Mesenchymal stem cell (in vitro differentiated cells and primary cell): ENCODE measurements around the gene TRPM8.

Experiments
- DNase-seq: peaks from one replicate; pipeline ENCODE4 v3.0.0-alpha.2; 2013
- H2AFZ ChIP-seq: one replicate; pipeline ENCODE4 v1.6.1; 2013; ENCODE audit warnings: low read depth, mild to moderate bottlenecking, control low read depth, inconsistent platforms, low read length, moderate library complexity
- H2AK5ac ChIP-seq: 2 replicates; pipeline ENCODE4 v1.6.1; 2013; ENCODE audit warnings: low read length, moderate library complexity, mild to moderate bottlenecking, inconsistent platforms; ENCODE audit not compliant: severe bottlenecking
- H2BK120ac ChIP-seq: one replicate; pipeline ENCODE4 v1.6.1; 2013; ENCODE audit warnings: low read depth, mild to moderate bottlenecking, inconsistent platforms, low read length, moderate library complexity
- H2BK12ac ChIP-seq, 2 experiments: one replicate each; pipeline ENCODE4 v1.6.1; 2013; ENCODE audit warnings: inconsistent platforms in 2 of 2, low read length in 2 of 2, mild to moderate bottlenecking in 2 of 2, moderate library complexity in 2 of 2, control low read depth in 1 of 2
- H2BK15ac ChIP-seq: one replicate; pipeline ENCODE4 v1.6.1; 2013; ENCODE audit warnings: mild to moderate bottlenecking, low read depth, inconsistent platforms; ENCODE audit not compliant: poor library complexity, severe bottlenecking
- H2BK5ac ChIP-seq: 2 replicates; pipeline ENCODE4 v1.6.1; 2013; ENCODE audit warnings: low read depth, mild to moderate bottlenecking, low read length, control low read depth, inconsistent platforms; ENCODE audit not compliant: poor library complexity, severe bottlenecking
- H3K14ac ChIP-seq, 2 experiments: one replicate each; pipeline ENCODE4 v1.6.1; 2013; ENCODE audit warnings: inconsistent platforms in 2 of 2, low read length in 2 of 2, control low read depth in 1 of 2, mild to moderate bottlenecking in 1 of 2, moderate library complexity in 1 of 2
- H3K18ac ChIP-seq, 2 experiments: one replicate each; pipeline ENCODE4 v1.6.1; 2013; ENCODE audit warnings: inconsistent platforms in 2 of 2, low read length in 2 of 2, control low read depth in 1 of 2, low read depth in 1 of 2, mild to moderate bottlenecking in 1 of 2
- H3K23ac ChIP-seq, 2 experiments: one replicate each; pipeline ENCODE4 v1.6.1; 2013; ENCODE audit warnings: inconsistent platforms in 2 of 2, low read length in 2 of 2, mild to moderate bottlenecking in 2 of 2, moderate library complexity in 2 of 2, control low read depth in 1 of 2
- H3K27ac ChIP-seq: 2 replicates; pipeline ENCODE4 v1.5.1; 2013; ENCODE audit warnings: mild to moderate bottlenecking, moderate library complexity, low read length, control low read depth, inconsistent platforms; ENCODE audit not compliant: poor library complexity, severe bottlenecking
- H3K27me3 ChIP-seq, 2 experiments: 2 replicates each; pipeline versions ENCODE4 v1.6.1 to v1.7.0; 2013; ENCODE audit warnings: low read length in 2 of 2, mild to moderate bottlenecking in 2 of 2, moderate library complexity in 2 of 2, control low read depth in 1 of 2, inconsistent platforms in 1 of 2; ENCODE audit not compliant: control insufficient read depth in 1 of 2, insufficient read depth in 1 of 2
- H3K36me3 ChIP-seq, 2 experiments: 2 replicates each; pipeline versions ENCODE4 v1.6.1 to v1.7.0; 2013; ENCODE audit warnings: low read length in 2 of 2, control low read depth in 1 of 2, inconsistent platforms in 1 of 2, low read depth in 1 of 2, mild to moderate bottlenecking in 1 of 2; ENCODE audit not compliant: insufficient read depth in 2 of 2, control insufficient read depth in 1 of 2
- H3K4ac ChIP-seq, 2 experiments: one replicate each; pipeline ENCODE4 v1.6.1; 2013; ENCODE audit warnings: inconsistent platforms in 2 of 2, low read length in 2 of 2, mild to moderate bottlenecking in 2 of 2, moderate library complexity in 2 of 2, control low read depth in 1 of 2, low read depth in 1 of 2
- H3K4me1 ChIP-seq: 2 replicates; pipeline ENCODE4 v1.6.1; 2013; ENCODE audit warnings: low read depth, low read length, control low read depth; ENCODE audit not compliant: control insufficient read depth, insufficient read depth
- H3K4me2 ChIP-seq: 2 replicates; pipeline ENCODE4 v1.6.1; 2013; ENCODE audit warnings: low read length, mild to moderate bottlenecking, inconsistent platforms; ENCODE audit not compliant: poor library complexity, severe bottlenecking
- H3K4me3 ChIP-seq, 2 experiments: 2 replicates each; pipeline versions ENCODE4 v1.5.1 to v1.7.0; 2013; ENCODE audit warnings: low read length in 2 of 2, mild to moderate bottlenecking in 2 of 2, control low read depth in 1 of 2, low read depth in 1 of 2; ENCODE audit not compliant: insufficient read depth in 1 of 2
- H3K79me1 ChIP-seq: replicated peaks from 2 replicates; pipeline ENCODE4 v1.6.1; 2013; ENCODE audit warnings: mild to moderate bottlenecking, control low read depth, low read length, inconsistent platforms; ENCODE audit not compliant: poor library complexity, severe bottlenecking
- H3K9ac ChIP-seq: 2 replicates; pipeline ENCODE4 v1.7.0; 2013; ENCODE audit warnings: mild to moderate bottlenecking, low read length, moderate library complexity
- H3K9me3 ChIP-seq: 2 replicates; pipeline ENCODE4 v1.7.0; 2013; ENCODE audit warnings: mild to moderate bottlenecking, low read length; ENCODE audit not compliant: control insufficient read depth
- H4K8ac ChIP-seq: one replicate; pipeline ENCODE4 v1.6.1; 2013; ENCODE audit warnings: inconsistent platforms, mild to moderate bottlenecking, low read length, moderate library complexity
- H4K91ac ChIP-seq: one replicate; pipeline ENCODE4 v1.6.1; 2013; ENCODE audit warnings: mild to moderate bottlenecking, low read length, inconsistent platforms
- WGBS: methylation state at CpG from one replicate; pipeline ENCODE4 v1.1.7; 2013; ENCODE audit warnings: mixed read lengths; 5-methylcytosine and 5-hydroxymethylcytosine counted together

TRPM8 gene

DNA sequence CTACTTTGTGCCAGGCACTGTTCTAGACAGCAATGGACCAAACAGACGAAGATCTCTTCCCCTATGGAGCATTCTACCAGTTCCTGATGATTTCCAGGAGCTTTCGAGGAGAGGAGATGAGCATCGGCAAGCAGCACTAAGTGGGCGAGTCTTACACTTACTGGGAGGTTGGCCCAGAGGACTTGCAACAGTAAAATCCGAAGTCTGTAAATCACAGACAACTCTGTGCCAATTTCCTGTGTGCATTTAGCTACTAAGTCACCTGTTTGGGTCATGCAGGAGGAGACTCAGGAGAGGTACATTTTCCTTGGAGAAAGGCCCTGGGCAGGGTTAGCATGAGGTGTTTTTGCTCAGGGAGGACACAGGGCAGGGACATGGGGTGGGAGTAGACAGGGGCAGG lies 58.9 kb downstream of the TRPM8 start:
- Histone ChIP-seq H3K4me1 (peaks cover 22% of the 10 kb centered on the region), H4K91ac (peak overlapping the region; percentile 70), H3K4me3 (no peak overlapping the region), H2BK5ac (peak overlapping the region; percentile 87), H3K36me3 (no peaks in the 10 kb centered on the region), H3K4ac (no peak overlapping the region), H2BK120ac (no peak overlapping the region), H3K9ac (no peak overlapping the region), H3K79me1 (peaks cover 11% of the 10 kb centered on the region), H2AK5ac (peak overlapping the region; percentile 28), H3K23ac (no peak overlapping the region), H3K27ac (peak overlapping the region; percentile 72), H3K14ac (no peak overlapping the region), H4K8ac (no peak overlapping the region), H2AFZ (no peak overlapping the region), H2BK15ac (no peak overlapping the region), H2BK12ac (peak overlapping the region; percentile 15 to 34), H3K18ac (no peak overlapping the region), H3K9me3 (no peaks in the 10 kb centered on the region), H3K27me3 (no peaks in the 10 kb centered on the region), H3K4me2 (no peak overlapping the region)
- DNase-seq, result no peak
- WGBS, result 92% methylated on average over 5 of the region's 5 CpGs

DNA sequence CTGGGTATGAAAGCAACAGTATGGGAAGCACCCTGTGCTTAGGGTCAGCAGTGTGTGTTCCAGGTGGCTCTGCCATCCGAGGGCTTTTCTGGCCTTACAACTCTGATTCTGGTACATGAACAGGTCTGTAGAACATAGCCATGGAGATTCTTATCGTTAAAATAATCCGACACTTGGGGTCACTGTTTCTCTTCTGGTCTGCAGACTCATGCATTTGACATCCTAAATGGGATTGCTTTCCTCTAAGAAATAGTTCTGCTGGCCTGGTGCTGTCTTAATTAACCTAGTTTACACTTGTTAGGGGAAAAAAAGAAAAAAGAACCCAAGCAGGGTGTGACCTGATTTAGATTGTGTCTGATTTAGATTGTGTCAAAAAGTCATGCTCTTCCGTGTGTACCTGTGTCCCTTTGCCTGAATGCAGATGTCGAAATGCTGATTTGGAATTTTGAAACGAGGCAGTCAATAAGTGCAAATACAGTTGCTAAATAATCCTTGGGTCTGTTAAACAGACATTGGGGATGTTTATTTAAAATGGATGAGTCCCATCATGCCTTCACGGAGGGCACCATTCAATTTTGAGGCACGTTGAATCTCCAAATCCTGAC lies 59.6 kb downstream of the TRPM8 start:
- no peaks in the 10 kb centered on the region for H3K9me3 ChIP-seq
- H3K23ac ChIP-seq, result no peak overlapping the region
- H2BK120ac ChIP-seq, result no peak overlapping the region
- no peak overlapping the region for H4K8ac ChIP-seq
- H3K4me1 ChIP-seq, result peaks cover 26% of the 10 kb centered on the region
- H3K18ac ChIP-seq, result no peak overlapping the region
- no peak overlapping the region for H3K14ac ChIP-seq
- no peaks in the 10 kb centered on the region for H3K36me3 ChIP-seq
- H3K4me2 ChIP-seq, result no peak overlapping the region
- no peak overlapping the region for H3K4me3 ChIP-seq
- H3K4ac ChIP-seq, result no peak overlapping the region
- peak overlapping the region; percentile 33 for H3K9ac ChIP-seq
- peak overlapping the region; percentile 75 for H2AK5ac ChIP-seq
- peak overlapping the region; percentile 82 for H3K27ac ChIP-seq
- 64% methylated on average over 8 of the region's 8 CpGs for WGBS
- H3K27me3 ChIP-seq, result no peaks in the 10 kb centered on the region
- no peak overlapping the region for H2BK15ac ChIP-seq
- peaks cover 11% of the 10 kb centered on the region for H3K79me1 ChIP-seq
- no peak overlapping the region for H2BK12ac ChIP-seq
- no peak overlapping the region for H4K91ac ChIP-seq
- H2AFZ ChIP-seq, result no peak overlapping the region
- DNase-seq, result peak; percentile 75
- peak overlapping the region; percentile 98 for H2BK5ac ChIP-seq

DNA sequence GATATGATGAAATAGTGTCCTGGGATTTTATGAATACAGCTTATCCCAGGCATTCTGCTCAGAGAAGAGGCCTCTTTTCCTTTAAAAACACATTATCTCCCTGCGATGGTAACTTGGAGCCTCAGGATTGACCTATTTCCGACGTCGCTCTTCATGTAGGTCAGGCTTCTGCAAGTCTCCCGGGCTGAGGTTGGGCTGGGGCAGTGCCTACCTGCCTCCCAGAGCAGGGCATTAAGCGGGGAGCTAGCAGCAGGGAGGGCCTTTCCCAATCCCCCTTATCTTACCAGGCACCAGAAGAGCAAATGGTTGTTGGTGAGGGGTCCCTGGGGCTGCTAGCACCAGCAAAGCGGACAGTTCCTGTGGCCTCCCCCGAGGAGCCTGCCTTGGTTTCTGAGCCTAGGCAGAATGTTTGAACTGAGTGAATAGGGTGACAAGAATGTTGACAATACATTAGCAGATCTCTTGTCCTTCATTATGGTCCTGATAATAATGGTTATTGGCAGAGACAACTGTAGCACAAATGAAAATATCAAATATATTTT lies 60.2 kb downstream of the TRPM8 start:
- DNase-seq, result no peak
- H3K14ac ChIP-seq, result no peak overlapping the region

DNA sequence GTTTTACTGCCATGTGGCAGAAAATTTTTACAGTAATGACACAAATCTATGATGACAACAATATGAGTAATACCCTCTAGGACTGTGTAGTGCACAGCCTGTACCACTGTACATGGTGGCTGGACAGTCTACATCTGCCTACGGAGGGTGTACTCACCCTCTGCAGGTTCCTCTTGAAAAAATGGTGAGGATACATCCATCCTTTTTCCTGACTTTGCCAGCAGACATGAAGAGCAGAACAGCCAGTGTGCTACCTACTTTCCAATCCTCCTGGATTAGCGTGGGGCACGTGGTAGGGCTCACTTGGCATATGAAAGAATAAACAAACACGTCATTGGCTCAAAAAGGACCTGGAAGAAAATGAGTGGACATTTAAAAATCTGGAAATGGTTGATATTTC lies 62.6 kb downstream of the TRPM8 start:
- Histone ChIP-seq H4K91ac (no peak overlapping the region), H3K27me3 (no peaks in the 10 kb centered on the region)

More for the DNA sequence above, 60.2 kb downstream of the TRPM8 start:
- no peak overlapping the region for H2AFZ ChIP-seq
- WGBS, result 82% methylated on average over 7 of the region's 8 CpGs
- H3K27ac ChIP-seq, result peak overlapping the region; percentile 82
- no peak overlapping the region for H4K91ac ChIP-seq
- H2AK5ac ChIP-seq, result peak overlapping the region; percentile 99
- no peaks in the 10 kb centered on the region for H3K36me3 ChIP-seq
- H2BK5ac ChIP-seq, result peak overlapping the region; percentile 98
- no peaks in the 10 kb centered on the region for H3K9me3 ChIP-seq
- no peak overlapping the region for H3K4me3 ChIP-seq
- no peaks in the 10 kb centered on the region for H3K27me3 ChIP-seq
- no peak overlapping the region for H3K4me2 ChIP-seq
- H4K8ac ChIP-seq, result no peak overlapping the region
- H3K4ac ChIP-seq, result peak overlapping the region in 1 of 2 experiments; percentile 64
- H2BK120ac ChIP-seq, result no peak overlapping the region
- H2BK12ac ChIP-seq, result peak overlapping the region in 1 of 2 experiments; percentile 48
- H3K4me1 ChIP-seq, result peaks cover 26% of the 10 kb centered on the region
- H2BK15ac ChIP-seq, result no peak overlapping the region
- peaks cover 11% of the 10 kb centered on the region for H3K79me1 ChIP-seq
- peak overlapping the region; percentile 33 for H3K9ac ChIP-seq
- H3K18ac ChIP-seq, result peak overlapping the region in 1 of 2 experiments; percentile 53
- H3K23ac ChIP-seq, result no peak overlapping the region

More for the DNA sequence above, 62.6 kb downstream of the TRPM8 start:
- Histone ChIP-seq H2AK5ac (peak overlapping the region; percentile 100), H3K14ac (no peak overlapping the region), H2BK5ac (peak overlapping the region; percentile 84), H3K79me1 (peaks cover 11% of the 10 kb centered on the region), H3K9ac (no peak overlapping the region), H3K4me1 (peaks cover 26% of the 10 kb centered on the region), H3K27ac (peak overlapping the region; percentile 8), H2BK120ac (no peak overlapping the region), H3K23ac (no peak overlapping the region), H3K18ac (no peak overlapping the region), H3K4me3 (no peak overlapping the region), H2AFZ (no peak overlapping the region), H2BK15ac (no peak overlapping the region), H4K8ac (no peak overlapping the region), H3K9me3 (no peaks in the 10 kb centered on the region), H2BK12ac (no peak overlapping the region), H3K36me3 (peaks cover 0 to 5% of the 10 kb centered on the region in 2 experiments), H3K4me2 (no peak overlapping the region), H3K4ac (no peak overlapping the region)
- no peak for DNase-seq
- WGBS, result 68% methylated on average over 4 of the region's 4 CpGs
